ENCODE measurements around the gene METAP1D. TPM values are rescaled to one million over a fixed set of nuclear protein-coding genes. Genes with fewer than 3 reads are reported as not detected.

METAP1D gene
- polyA plus RNA-seq, 2 of the 4 experiments (the other 2 are of a cell fraction), result 7.3 to 13.3 TPM

GRCh38 chr2:172095905-172096625 lies 96.3 kb downstream of the METAP1D start:
- DNase-seq (ENCODE audit: low read depth in 1 of 2, low spot score in 1 of 2) (no peak), ATAC-seq (no peak), FAIRE-seq (no peak)
- peak overlapping the region; percentile 88 to 98; a peak in 4 of 6 replicates for H3K27ac ChIP-seq
- CTCF ChIA-PET, result interaction anchor here (1.1 to 1.7 kb wide), 5 partner anchors 9 to 370 kb away, joined by 3 to 8 read pairs (median 3); no protein-coding TSS in a partner anchor
- POLR2A ChIA-PET, result interaction anchor here (2.3 to 2.7 kb wide), 2 partner anchors 10 to 11 kb away, joined by 9 to 23 read pairs; partner anchors contain the start of gene DLX1
- H3K9me3 ChIP-seq, result no peaks in the 10 kb centered on the region
- TF ChIP-seq HOXA7 (CRISPR knock-in tag; IDR thresholded peaks at IDR 0.05) (no peak), FOSB (CRISPR knock-in tag; IDR thresholded peaks at IDR 0.05) (no peak), ZFP36 (IDR thresholded peaks at IDR 0.05; ENCODE audit: borderline replicate concordance, partially characterized antibody) (no peak), RARB (CRISPR knock-in tag; IDR thresholded peaks at IDR 0.05) (no peak), CBX8 (IDR thresholded peaks at IDR 0.05) (no peak), NR3C1 (IDR thresholded peaks at IDR 0.05) (no peak)
- H3K4me3 ChIP-seq, result peak overlapping the region; percentile 71; the same call in 1 of the 3 replicates
- peak overlapping the region; percentile 89 for H3K4me2 ChIP-seq
- H3K4me1 ChIP-seq, result peaks cover 30% of the 10 kb centered on the region
- WGBS (ENCODE audit: missing lambda C conversion rate), result 90% methylated on average over 29 of the region's 40 CpGs

GRCh38 chr2:172096626-172097547 lies 97.1 kb downstream of the METAP1D start:
- no peak for DNase-seq (ENCODE audit: low read depth in 1 of 2, low spot score in 1 of 2)
- Histone ChIP-seq H3K4me1 (peaks cover 30% of the 10 kb centered on the region), H3K4me2 (no peak overlapping the region), H3K27ac (peak overlapping the region in 1 of 2 experiments; percentile 14; a peak in 1 of 6 replicates), H3K9me3 (no peaks in the 10 kb centered on the region), H3K4me3 (no peak overlapping the region)
- WGBS (ENCODE audit: missing lambda C conversion rate), result 95% methylated on average over 44 of the region's 55 CpGs
- ChIA-PET POLR2A (interaction anchor here (2.6 to 2.7 kb wide), 2 partner anchors 12 kb away, joined by 23 to 32 read pairs; partner anchors contain the start of gene DLX1), CTCF (interaction anchor here (1.1 to 1.3 kb wide), 3 partner anchors 10 to 369 kb away, joined by 3 read pairs; no protein-coding TSS in a partner anchor)
- no peak for ATAC-seq
- FAIRE-seq, result no peak
- TF ChIP-seq HES2 (IDR thresholded peaks at IDR 0.05), result no peak

GRCh38 chr2:172097557-172098131 lies 97.9 kb downstream of the METAP1D start:
- TF ChIP-seq CEBPB (IDR thresholded peaks at IDR 0.05), result no peak
- no peak for TF ChIP-seq KDM5A (IDR thresholded peaks at IDR 0.05)
- no peak for TF ChIP-seq JUNB (IDR thresholded peaks at IDR 0.05)
- TF ChIP-seq HES2 (IDR thresholded peaks at IDR 0.05), result no peak
- TF ChIP-seq HOXB5 (CRISPR knock-in tag; IDR thresholded peaks at IDR 0.05), result no peak
- no peak for TF ChIP-seq NR3C1 (IDR thresholded peaks at IDR 0.05)
- TF ChIP-seq PHF8 (IDR thresholded peaks at IDR 0.05; ENCODE audit: borderline replicate concordance, low read depth), result no peak
- FAIRE-seq (no peak), DNase-seq (ENCODE audit: low read depth in 1 of 2, low spot score in 1 of 2) (no peak), ATAC-seq (no peak)
- 83% methylated on average over 9 of the region's 9 CpGs for WGBS (ENCODE audit: missing lambda C conversion rate)
- no peak overlapping the region for H3K4me3 ChIP-seq
- peak overlapping the region; percentile 66 for H3K4me2 ChIP-seq
- ChIA-PET POLR2A (interaction anchor here (2.6 kb wide), 1 partner anchor 13 kb away, joined by 32 read pairs; the partner anchor contains the start of gene DLX1), CTCF (interaction anchor here (1.1 kb wide), 1 partner anchor 11 kb away, joined by 3 read pairs; no protein-coding TSS in a partner anchor)
- H3K9me3 ChIP-seq, result no peaks in the 10 kb centered on the region
- H3K27ac ChIP-seq, result peak overlapping the region in 1 of 2 experiments; percentile 90; a peak in 3 of 6 replicates
- peaks cover 30% of the 10 kb centered on the region for H3K4me1 ChIP-seq

GRCh38 chr2:172098287-172098649 lies 98.5 kb downstream of the METAP1D start:
- H3K27ac ChIP-seq, result peak overlapping the region; percentile 76 to 90
- peak overlapping the region; percentile 66 for H3K4me2 ChIP-seq
- H3K9me3 ChIP-seq, result no peaks in the 10 kb centered on the region
- ATAC-seq, result no peak
- FAIRE-seq, result no peak
- TF ChIP-seq MAFK (IDR thresholded peaks at IDR 0.05; ENCODE audit: partially characterized antibody) (no peak), GATA3 (IDR thresholded peaks at IDR 0.05; ENCODE audit: borderline replicate concordance) (peak; percentile 21; the same call in 1 of the 2 replicates)
- CTCF ChIA-PET, result interaction anchor here (1.1 kb wide), 1 partner anchor 16 kb away, joined by 4 read pairs; no protein-coding TSS in a partner anchor
- peaks cover 30% of the 10 kb centered on the region for H3K4me1 ChIP-seq
- DNase-seq (ENCODE audit: low read depth in 1 of 2, low spot score in 1 of 2), result no peak
- POLR2A ChIA-PET, result interaction anchor here (0.6 to 2.6 kb wide), 3 partner anchors 13 to 664 kb away, joined by 3 to 32 read pairs (median 3); partner anchors contain the start of genes DCAF17, DLX1 and METTL8
- H3K4me3 ChIP-seq, result peak overlapping the region; percentile 42; the same call in 1 of the 3 replicates
- 33% methylated on average over 1 of the region's 1 CpG for WGBS (ENCODE audit: missing lambda C conversion rate)
